Measurements from ENCODE around the gene ST6GAL1.

- TF ChIP-seq CTCF (IDR thresholded peaks at IDR 0.05; ENCODE audit: low read depth, low read length), result no peak
- no peak for TF ChIP-seq MYC (IDR thresholded peaks at IDR 0.05; ENCODE audit: low read depth, low read length)
- no peak for TF ChIP-seq POLR2A (IDR thresholded peaks at IDR 0.05; ENCODE audit: extremely low read depth, insufficient read length)
- TF ChIP-seq MAX (IDR thresholded peaks at IDR 0.05; ENCODE audit: low read depth, low read length), result no peak
Measured at GRCh38 chr3:186933816-186934215, 3.5 kb downstream of the ST6GAL1 start.

All from NB4 (cell line).